ENCODE measurements around the gene LRRC4C. TPM values are rescaled to one million over a fixed set of nuclear protein-coding genes. Genes with fewer than 3 reads are reported as not detected.

Gene LRRC4C
- total and polyA plus RNA-seq, 2 experiments from 2014 or later, result not detected

- Histone ChIP-seq H3F3A (ENCODE audit: insufficient read depth) (no peaks in the 10 kb centered on the region), H3K9ac (no peak overlapping the region), H3K4me1 (ENCODE audit: insufficient read depth) (no peaks in the 10 kb centered on the region), H2AFZ (no peak overlapping the region), H4K20me1 (ENCODE audit: insufficient read depth) (no peaks in the 10 kb centered on the region), H3K36me3 (ENCODE audit: low read depth) (no peaks in the 10 kb centered on the region), H3K9me2 (ENCODE audit: insufficient read depth) (no peaks in the 10 kb centered on the region; the same call in 1 of the 2 replicates), H3K27ac (no peak overlapping the region), H3K27me3 (replicated peaks; ENCODE audit: insufficient read depth) (no peaks in the 10 kb centered on the region), H3K9me3 (ENCODE audit: low read depth) (no peaks in the 10 kb centered on the region), H3K79me2 (ENCODE audit: insufficient read depth) (no peaks in the 10 kb centered on the region), H3K4me3 (no peak overlapping the region), H3K4me2 (ENCODE audit: unreplicated experiment) (no peak overlapping the region)
- in situ Hi-C loops (cut with MboI), result no loop called here
- TF ChIP-seq EZH2phosphoT487 (IDR thresholded peaks at IDR 0.05; ENCODE audit: insufficient read depth, low read depth), result no peak
- no peak for TF ChIP-seq EZH2 (IDR thresholded peaks at IDR 0.05; ENCODE audit: insufficient read depth, poor library complexity, severe bottlenecking)
- 24 to 26% methylated on average over 5 of the region's 5 CpGs for WGBS, 2 experiments (ENCODE audit: low coverage in 1 of 2, low lambda C conversion rate in 2 of 2, missing lambda C conversion rate in 2 of 2)
- DNase-seq, result no peak
Measured at GRCh38 chr11:40787224-40787623, 672.2 kb downstream of the LRRC4C start.

DNA sequence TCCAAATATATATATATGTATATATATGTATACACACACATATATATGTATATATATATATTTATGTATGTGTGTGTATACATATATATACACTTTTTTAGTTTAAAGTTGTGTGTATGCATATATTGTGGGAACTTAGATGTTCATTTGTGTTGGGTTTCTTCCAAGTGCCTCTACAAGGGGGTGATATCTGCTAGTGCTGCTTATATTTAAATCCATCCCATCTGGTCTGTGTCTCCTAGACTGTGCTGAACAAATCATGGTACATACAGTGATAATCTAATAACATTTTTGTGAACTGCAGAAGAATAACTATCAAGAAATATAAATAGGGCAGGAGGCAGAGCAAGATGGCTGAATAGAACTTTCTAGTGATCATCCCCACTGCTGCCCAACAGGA is 696.4 kb downstream of the LRRC4C start:
- H3K79me2 ChIP-seq (ENCODE audit: insufficient read depth), result no peaks in the 10 kb centered on the region
- H3K4me3 ChIP-seq, result no peak overlapping the region
- H3K4me1 ChIP-seq (ENCODE audit: insufficient read depth), result no peaks in the 10 kb centered on the region
- no peak overlapping the region for H3K27ac ChIP-seq
- no peaks in the 10 kb centered on the region for H3F3A ChIP-seq (ENCODE audit: insufficient read depth)
- DNase-seq, result no peak
- H3K9ac ChIP-seq, result no peak overlapping the region
- H3K9me3 ChIP-seq (ENCODE audit: low read depth), result no peaks in the 10 kb centered on the region
- no peaks in the 10 kb centered on the region for H3K36me3 ChIP-seq (ENCODE audit: low read depth)
- H2AFZ ChIP-seq, result no peak overlapping the region
- no peak for TF ChIP-seq EZH2 (IDR thresholded peaks at IDR 0.05; ENCODE audit: insufficient read depth, poor library complexity, severe bottlenecking)
- TF ChIP-seq EZH2phosphoT487 (IDR thresholded peaks at IDR 0.05; ENCODE audit: insufficient read depth, low read depth), result no peak
- H3K4me2 ChIP-seq (ENCODE audit: unreplicated experiment), result no peak overlapping the region
- no peaks in the 10 kb centered on the region for H3K27me3 ChIP-seq (replicated peaks; ENCODE audit: insufficient read depth)
- in situ Hi-C loops (cut with MboI), result no loop called here
- no peaks in the 10 kb centered on the region for H3K9me2 ChIP-seq (ENCODE audit: insufficient read depth)
- no peaks in the 10 kb centered on the region for H4K20me1 ChIP-seq (ENCODE audit: insufficient read depth)

DNA sequence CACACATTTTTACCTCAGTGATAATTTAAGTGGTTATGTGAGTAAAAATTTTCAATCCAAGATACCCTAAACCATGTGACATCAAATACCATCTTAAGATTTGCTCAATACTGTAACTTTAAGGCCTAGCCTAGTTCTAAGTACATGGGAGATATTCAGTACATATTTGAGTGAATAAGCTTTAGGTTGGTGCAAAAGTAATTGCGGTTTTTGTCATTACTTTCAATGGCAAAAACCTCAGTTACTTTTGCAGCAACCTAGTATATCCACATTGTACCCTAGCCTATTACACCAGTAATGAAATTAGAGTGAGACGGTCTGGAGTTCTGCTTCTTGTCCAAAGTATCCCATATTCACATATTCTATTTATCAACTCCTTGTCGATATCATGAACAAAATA is 700.1 kb downstream of the LRRC4C start:
- DNase-seq, result no peak
- WGBS, 2 experiments (ENCODE audit: low coverage in 1 of 2, low lambda C conversion rate in 2 of 2, missing lambda C conversion rate in 2 of 2), result 19 to 23% methylated on average over 3 of the region's 3 CpGs
- H3K9me3 ChIP-seq (ENCODE audit: low read depth), result no peaks in the 10 kb centered on the region
- H3K9me2 ChIP-seq (ENCODE audit: insufficient read depth), result no peaks in the 10 kb centered on the region
- no peaks in the 10 kb centered on the region for H3F3A ChIP-seq (ENCODE audit: insufficient read depth)
- H2AFZ ChIP-seq, result no peak overlapping the region
- TF ChIP-seq EZH2phosphoT487 (IDR thresholded peaks at IDR 0.05; ENCODE audit: insufficient read depth, low read depth), result no peak
- TF ChIP-seq EZH2 (IDR thresholded peaks at IDR 0.05; ENCODE audit: insufficient read depth, poor library complexity, severe bottlenecking), result no peak
- H3K36me3 ChIP-seq (ENCODE audit: low read depth), result no peaks in the 10 kb centered on the region
- H3K27me3 ChIP-seq (replicated peaks; ENCODE audit: insufficient read depth), result no peaks in the 10 kb centered on the region
- H3K79me2 ChIP-seq (ENCODE audit: insufficient read depth), result no peaks in the 10 kb centered on the region
- H3K4me3 ChIP-seq, result no peak overlapping the region
- no peak overlapping the region for H3K9ac ChIP-seq
- in situ Hi-C loops (cut with MboI), result no loop called here
- H3K4me1 ChIP-seq (ENCODE audit: insufficient read depth), result no peaks in the 10 kb centered on the region
- H4K20me1 ChIP-seq (ENCODE audit: insufficient read depth), result no peaks in the 10 kb centered on the region
- no peak overlapping the region for H3K4me2 ChIP-seq (ENCODE audit: unreplicated experiment)
- no peak overlapping the region for H3K27ac ChIP-seq

DNA sequence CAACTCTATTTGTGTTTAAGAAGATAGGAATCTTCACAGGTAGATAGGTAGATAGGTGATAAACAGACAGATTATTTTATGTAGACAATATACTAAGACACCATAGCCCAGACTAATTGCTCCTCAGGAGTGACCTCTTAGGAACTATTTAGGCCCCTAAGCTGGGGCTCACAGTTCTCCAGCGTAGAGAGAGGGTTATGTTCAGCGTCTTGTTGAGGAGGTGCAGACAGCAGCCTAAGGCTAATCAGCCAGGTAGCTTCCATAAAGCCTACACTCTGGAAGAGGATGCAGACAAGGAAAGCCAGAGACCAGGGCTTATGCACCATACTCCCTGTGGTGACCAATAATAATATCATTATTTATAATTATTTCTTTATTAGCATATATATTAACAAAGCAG is 705.2 kb downstream of the LRRC4C start:
- no peaks in the 10 kb centered on the region for H3K27me3 ChIP-seq (replicated peaks; ENCODE audit: insufficient read depth)
- no peak overlapping the region for H3K4me2 ChIP-seq (ENCODE audit: unreplicated experiment)
- no peaks in the 10 kb centered on the region for H4K20me1 ChIP-seq (ENCODE audit: insufficient read depth)
- no peak overlapping the region for H3K4me3 ChIP-seq
- in situ Hi-C loops (cut with MboI), result no loop called here
- no peaks in the 10 kb centered on the region for H3K36me3 ChIP-seq (ENCODE audit: low read depth)
- no peaks in the 10 kb centered on the region for H3F3A ChIP-seq (ENCODE audit: insufficient read depth)
- no peaks in the 10 kb centered on the region for H3K79me2 ChIP-seq (ENCODE audit: insufficient read depth)
- 8 to 17% methylated on average over 2 of the region's 2 CpGs for WGBS, 2 experiments (ENCODE audit: low coverage in 1 of 2, low lambda C conversion rate in 2 of 2, missing lambda C conversion rate in 2 of 2)
- no peaks in the 10 kb centered on the region for H3K9me3 ChIP-seq (ENCODE audit: low read depth)
- DNase-seq, result no peak
- no peaks in the 10 kb centered on the region for H3K4me1 ChIP-seq (ENCODE audit: insufficient read depth)
- H3K27ac ChIP-seq, result no peak overlapping the region
- no peak for TF ChIP-seq EZH2phosphoT487 (IDR thresholded peaks at IDR 0.05; ENCODE audit: insufficient read depth, low read depth)
- no peak for TF ChIP-seq EZH2 (IDR thresholded peaks at IDR 0.05; ENCODE audit: insufficient read depth, poor library complexity, severe bottlenecking)
- H3K9me2 ChIP-seq (ENCODE audit: insufficient read depth), result 0 out of 2 replicates have a peak, but pooled peaks cover 6% of the 10 kb centered on the region
- H2AFZ ChIP-seq, result no peak overlapping the region
- H3K9ac ChIP-seq, result no peak overlapping the region

DNA sequence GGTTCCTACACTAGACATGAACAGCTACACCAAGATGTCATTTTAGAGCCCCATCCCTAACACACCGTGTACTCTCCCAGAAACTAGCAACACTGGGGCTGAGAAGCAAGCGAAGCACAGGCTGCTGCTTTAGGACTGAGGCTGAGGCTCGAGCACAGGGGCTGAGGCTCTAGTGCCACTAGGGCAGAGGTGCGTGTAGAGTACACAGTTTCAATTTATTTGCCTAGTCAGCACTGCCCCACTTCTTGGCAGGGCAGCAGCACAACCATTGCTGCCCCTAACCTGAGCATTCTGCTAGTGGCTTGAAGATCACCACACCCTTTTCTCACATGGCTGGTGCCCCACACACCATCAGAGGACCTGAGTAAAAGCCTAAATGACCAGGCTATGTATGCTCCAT is 713.2 kb downstream of the LRRC4C start:
- in situ Hi-C loops (cut with MboI), result no loop called here
- TF ChIP-seq EZH2 (IDR thresholded peaks at IDR 0.05; ENCODE audit: insufficient read depth, poor library complexity, severe bottlenecking) (no peak), EZH2phosphoT487 (IDR thresholded peaks at IDR 0.05; ENCODE audit: insufficient read depth, low read depth) (no peak)
- Histone ChIP-seq H3K4me1 (ENCODE audit: insufficient read depth) (no peaks in the 10 kb centered on the region), H3K4me3 (no peak overlapping the region), H2AFZ (no peak overlapping the region), H3K9ac (no peak overlapping the region), H3F3A (ENCODE audit: insufficient read depth) (no peaks in the 10 kb centered on the region), H3K9me2 (ENCODE audit: insufficient read depth) (no peaks in the 10 kb centered on the region), H3K27me3 (replicated peaks; ENCODE audit: insufficient read depth) (no peaks in the 10 kb centered on the region), H3K4me2 (ENCODE audit: unreplicated experiment) (no peak overlapping the region), H3K27ac (no peak overlapping the region), H3K36me3 (ENCODE audit: low read depth) (no peaks in the 10 kb centered on the region), H3K9me3 (ENCODE audit: low read depth) (no peaks in the 10 kb centered on the region), H4K20me1 (ENCODE audit: insufficient read depth) (no peaks in the 10 kb centered on the region), H3K79me2 (ENCODE audit: insufficient read depth) (no peaks in the 10 kb centered on the region)
- DNase-seq, result no peak
- WGBS, 2 experiments (ENCODE audit: low coverage in 1 of 2, low lambda C conversion rate in 2 of 2, missing lambda C conversion rate in 2 of 2), result 6 to 7% methylated on average over 4 of the region's 4 CpGs
